ENCODE results near the gene TMEM272.

The TMEM272 gene

GRCh38 chr13:51849145-51850101 lies 4.4 kb upstream of the TMEM272 start:
- Histone ChIP-seq H3K36me3 (ENCODE audit: control insufficient read depth, insufficient read depth, low read length) (no peaks in the 10 kb centered on the region), H3K4me1 (ENCODE audit: control insufficient read depth, insufficient read depth, low read length, poor library complexity, severe bottlenecking) (peaks cover 9% of the 10 kb centered on the region), H3K9me3 (ENCODE audit: control insufficient read depth, low read length) (peaks cover 13% of the 10 kb centered on the region), H3K27ac (ENCODE audit: low read depth, low read length, severe bottlenecking) (peak overlapping the region; percentile 60), H3K4me3 (ENCODE audit: extremely low read depth, insufficient read depth, low read length, poor library complexity, severe bottlenecking) (no peak overlapping the region)
- WGBS, 2 experiments (ENCODE audit: insufficient coverage in 2 of 2) = 55 to 60% methylated on average over 14 to 19 of the region's 21 CpGs

GRCh38 chr13:51848674-51849073 lies 3.7 kb upstream of the TMEM272 start:
- H3K27ac ChIP-seq (ENCODE audit: low read depth, low read length, severe bottlenecking) = peak overlapping the region; percentile 60
- H3K9me3 ChIP-seq (ENCODE audit: control insufficient read depth, low read length) = peaks cover 13% of the 10 kb centered on the region
- H3K36me3 ChIP-seq (ENCODE audit: control insufficient read depth, insufficient read depth, low read length) = no peaks in the 10 kb centered on the region
- 62 to 79% methylated on average over 3 to 4 of the region's 4 CpGs for WGBS, 2 experiments (ENCODE audit: insufficient coverage in 2 of 2)
- H3K4me3 ChIP-seq (ENCODE audit: extremely low read depth, insufficient read depth, low read length, poor library complexity, severe bottlenecking) = no peak overlapping the region
- H3K4me1 ChIP-seq (ENCODE audit: control insufficient read depth, insufficient read depth, low read length, poor library complexity, severe bottlenecking) = peaks cover 9% of the 10 kb centered on the region

GRCh38 chr13:51846756-51847155 lies 1.8 kb upstream of the TMEM272 start:
- WGBS, 2 experiments (ENCODE audit: insufficient coverage in 2 of 2) = 100% methylated on average over 1 of the region's 1 CpG
- H3K9me3 ChIP-seq (ENCODE audit: control insufficient read depth, low read length) = peaks cover 13% of the 10 kb centered on the region

GRCh38 chr13:51845574-51846318 lies 769 bp upstream of the TMEM272 start:
- Histone ChIP-seq H3K4me3 (ENCODE audit: extremely low read depth, insufficient read depth, low read length, poor library complexity, severe bottlenecking) (no peak overlapping the region), H3K27ac (ENCODE audit: low read depth, low read length, severe bottlenecking) (no peak overlapping the region), H3K4me1 (ENCODE audit: control insufficient read depth, insufficient read depth, low read length, poor library complexity, severe bottlenecking) (peaks cover 9% of the 10 kb centered on the region), H3K9me3 (ENCODE audit: control insufficient read depth, low read length) (peaks cover 13% of the 10 kb centered on the region), H3K36me3 (ENCODE audit: control insufficient read depth, insufficient read depth, low read length) (no peaks in the 10 kb centered on the region)
- WGBS, 2 experiments (ENCODE audit: insufficient coverage in 2 of 2) = 73 to 92% methylated on average over 3 to 4 of the region's 5 CpGs

More at GRCh38 chr13:51846756-51847155, 1.8 kb upstream of the TMEM272 start:
- Histone ChIP-seq H3K27ac (ENCODE audit: low read depth, low read length, severe bottlenecking) (no peak overlapping the region), H3K4me3 (ENCODE audit: extremely low read depth, insufficient read depth, low read length, poor library complexity, severe bottlenecking) (no peak overlapping the region), H3K4me1 (ENCODE audit: control insufficient read depth, insufficient read depth, low read length, poor library complexity, severe bottlenecking) (peaks cover 9% of the 10 kb centered on the region), H3K36me3 (ENCODE audit: control insufficient read depth, insufficient read depth, low read length) (no peaks in the 10 kb centered on the region)

GRCh38 chr13:51843529-51843928 lies 1.4 kb downstream of the TMEM272 start:
- Histone ChIP-seq H3K27ac (ENCODE audit: low read depth, low read length, severe bottlenecking) (no peak overlapping the region), H3K4me3 (ENCODE audit: extremely low read depth, insufficient read depth, low read length, poor library complexity, severe bottlenecking) (no peak overlapping the region), H3K9me3 (ENCODE audit: control insufficient read depth, low read length) (peaks cover 13% of the 10 kb centered on the region), H3K4me1 (ENCODE audit: control insufficient read depth, insufficient read depth, low read length, poor library complexity, severe bottlenecking) (peaks cover 7% of the 10 kb centered on the region), H3K36me3 (ENCODE audit: control insufficient read depth, insufficient read depth, low read length) (no peaks in the 10 kb centered on the region)
- no CpG with 5 or more reads among the region's 3 CpGs for WGBS, 2 experiments (ENCODE audit: insufficient coverage in 2 of 2)

- H3K4me1 ChIP-seq (ENCODE audit: control insufficient read depth, insufficient read depth, low read length, poor library complexity, severe bottlenecking) = peaks cover 5% of the 10 kb centered on the region
- H3K27ac ChIP-seq (ENCODE audit: low read depth, low read length, severe bottlenecking) = no peak overlapping the region
- 91 to 95% methylated on average over 2 to 4 of the region's 6 CpGs for WGBS, 2 experiments (ENCODE audit: insufficient coverage in 2 of 2)
- no peaks in the 10 kb centered on the region for H3K9me3 ChIP-seq (ENCODE audit: control insufficient read depth, low read length)
- H3K4me3 ChIP-seq (ENCODE audit: extremely low read depth, insufficient read depth, low read length, poor library complexity, severe bottlenecking) = no peak overlapping the region
- H3K36me3 ChIP-seq (ENCODE audit: control insufficient read depth, insufficient read depth, low read length) = no peaks in the 10 kb centered on the region
Observed at GRCh38 chr13:51841732-51842131, 3.2 kb downstream of the TMEM272 start.

- WGBS, 2 experiments (ENCODE audit: insufficient coverage in 2 of 2) = 89 to 94% methylated on average over 4 to 5 of the region's 6 CpGs
- Histone ChIP-seq H3K27ac (ENCODE audit: low read depth, low read length, severe bottlenecking) (no peak overlapping the region), H3K4me1 (ENCODE audit: control insufficient read depth, insufficient read depth, low read length, poor library complexity, severe bottlenecking) (peaks cover 5% of the 10 kb centered on the region), H3K36me3 (ENCODE audit: control insufficient read depth, insufficient read depth, low read length) (no peaks in the 10 kb centered on the region), H3K4me3 (ENCODE audit: extremely low read depth, insufficient read depth, low read length, poor library complexity, severe bottlenecking) (no peak overlapping the region), H3K9me3 (ENCODE audit: control insufficient read depth, low read length) (no peaks in the 10 kb centered on the region)
Observed at GRCh38 chr13:51840917-51841316, 4.1 kb downstream of the TMEM272 start.

- Histone ChIP-seq H3K4me1 (ENCODE audit: control insufficient read depth, insufficient read depth, low read length, poor library complexity, severe bottlenecking) (peaks cover 5% of the 10 kb centered on the region), H3K36me3 (ENCODE audit: control insufficient read depth, insufficient read depth, low read length) (no peaks in the 10 kb centered on the region), H3K9me3 (ENCODE audit: control insufficient read depth, low read length) (no peaks in the 10 kb centered on the region), H3K27ac (ENCODE audit: low read depth, low read length, severe bottlenecking) (no peak overlapping the region), H3K4me3 (ENCODE audit: extremely low read depth, insufficient read depth, low read length, poor library complexity, severe bottlenecking) (no peak overlapping the region)
- WGBS, 2 experiments (ENCODE audit: insufficient coverage in 2 of 2) = 96 to 98% methylated on average over 8 of the region's 10 CpGs
Observed at GRCh38 chr13:51839711-51840540, 5.1 kb downstream of the TMEM272 start.

- H3K36me3 ChIP-seq (ENCODE audit: control insufficient read depth, insufficient read depth, low read length) = no peaks in the 10 kb centered on the region
- 83 to 87% methylated on average over 1 to 3 of the region's 8 CpGs for WGBS, 2 experiments (ENCODE audit: insufficient coverage in 2 of 2)
- H3K9me3 ChIP-seq (ENCODE audit: control insufficient read depth, low read length) = no peaks in the 10 kb centered on the region
- H3K27ac ChIP-seq (ENCODE audit: low read depth, low read length, severe bottlenecking) = no peak overlapping the region
- H3K4me3 ChIP-seq (ENCODE audit: extremely low read depth, insufficient read depth, low read length, poor library complexity, severe bottlenecking) = no peak overlapping the region
- H3K4me1 ChIP-seq (ENCODE audit: control insufficient read depth, insufficient read depth, low read length, poor library complexity, severe bottlenecking) = peaks cover 2% of the 10 kb centered on the region
Observed at GRCh38 chr13:51838240-51838846, 6.6 kb downstream of the TMEM272 start.

- Histone ChIP-seq H3K9me3 (ENCODE audit: control insufficient read depth, low read length) (no peaks in the 10 kb centered on the region), H3K4me3 (ENCODE audit: extremely low read depth, insufficient read depth, low read length, poor library complexity, severe bottlenecking) (no peak overlapping the region), H3K27ac (ENCODE audit: low read depth, low read length, severe bottlenecking) (no peak overlapping the region), H3K4me1 (ENCODE audit: control insufficient read depth, insufficient read depth, low read length, poor library complexity, severe bottlenecking) (peaks cover 2% of the 10 kb centered on the region), H3K36me3 (ENCODE audit: control insufficient read depth, insufficient read depth, low read length) (no peaks in the 10 kb centered on the region)
- WGBS, 2 experiments (ENCODE audit: insufficient coverage in 2 of 2) = 87 to 93% methylated on average over 2 to 3 of the region's 3 CpGs
Observed at GRCh38 chr13:51837016-51837415, 8.0 kb downstream of the TMEM272 start.
